A549 (cell line): ENCODE results near the gene ZC3H4. TPM values are rescaled to one million over a fixed set of nuclear protein-coding genes. Genes with fewer than 3 reads are reported as not detected.

ENCODE experiments used
- ATAC-seq, 2 experiments: fragments of 200-7000 bp in 1 of 2; fragments of >200 bp in 1 of 2; cut with Nextera tagmentation in 1 of 2; cut with Tn5 transposase in 1 of 2; 3 replicates each; pipeline versions ENCODE4 v1.8.0 to v1.9.1; 2018 to 2020; ENCODE audit warnings: mild to moderate bottlenecking in 1 of 2, moderate library complexity in 1 of 2
- CTCF ChIA-PET: fragments of 300-600 bp; sonication (Branson Sonifier 250); formaldehyde crosslinking; extraction: SDS; loops from one replicate; lab custom pipeline; 2021; ENCODE audit warnings: antibody characterized with exemption, inconsistent platforms; lab: Yijun Ruan, JAX
- POLR2A ChIA-PET: fragments of 350-600 bp; formaldehyde crosslinking; extraction: SDS; loops from one replicate; lab custom pipeline; 2021; ENCODE audit warnings: antibody characterized with exemption, inconsistent platforms; lab: Yijun Ruan, JAX
- DNase-seq, 2 experiments: peaks; one replicate each; pipeline versions ENCODE4 v3.0.0 to v3.0.0-alpha.2; 2011 to 2016; ENCODE audit warnings: low read depth in 1 of 2, low spot score in 1 of 2
- FAIRE-seq: peaks from 2 replicates; lab custom pipeline; 2011; peaks lifted over from hg19 to GRCh38; lab: Jason Lieb, UNC
- H3K27ac ChIP-seq, 2 experiments: fragments of >200 bp; sonication (Bioruptor Twin); formaldehyde crosslinking; 3 replicates each; pipeline ENCODE4 v1.5.1; 2016 to 2017
- H3K4me1 ChIP-seq: fragments of >200 bp; sonication (Bioruptor Twin); formaldehyde crosslinking; 3 replicates; pipeline ENCODE4 v1.6.1; 2016
- H3K4me2 ChIP-seq: fragments of >200 bp; sonication (Bioruptor Twin); formaldehyde crosslinking; 3 replicates; pipeline ENCODE4 v1.6.1; 2016
- H3K4me3 ChIP-seq: fragments of >200 bp; sonication (Bioruptor Twin); formaldehyde crosslinking; 3 replicates; pipeline ENCODE4 v1.5.1; 2016
- H3K9me3 ChIP-seq: fragments of >200 bp; sonication (Bioruptor Twin); formaldehyde crosslinking; 3 replicates; pipeline ENCODE4 v1.6.1; 2016
- CBX8 ChIP-seq: fragments of 200-600 bp; sonication (generic); IDR thresholded peaks from 2 replicates; pipeline ENCODE4 v1.6.1; 2016
- EHF ChIP-seq: fragments of 250-450 bp; sonication (Bioruptor Pico); IDR thresholded peaks from 2 replicates; pipeline ENCODE4 v1.5.0; 2020; ENCODE audit warnings: mild to moderate bottlenecking
- ESRRA ChIP-seq: fragments of 150-350 bp; IDR thresholded peaks from 2 replicates; pipeline ENCODE4 v1.6.1; 2014; ENCODE audit warnings: mild to moderate bottlenecking, low read length, borderline replicate concordance
- FOSB ChIP-seq: fragments of 250-450 bp; sonication (Bioruptor Pico); IDR thresholded peaks from 2 replicates; pipeline ENCODE4 v1.5.0; 2020; ENCODE audit warnings: mild to moderate bottlenecking, moderate library complexity
- FOSL2 ChIP-seq, 2 experiments: fragments of 450-650 bp in 1 of 2; fragments of >200 bp in 1 of 2; sonication (Bioruptor Twin) in 1 of 2; formaldehyde crosslinking; IDR thresholded peaks; 2 replicates each; pipeline versions ENCODE4 v1.5.0 to v1.6.1; 2016 to 2020; ENCODE audit warnings: mild to moderate bottlenecking in 1 of 2, moderate library complexity in 1 of 2
- FOXS1 ChIP-seq: fragments of 250-450 bp; sonication (Bioruptor Pico); IDR thresholded peaks from 2 replicates; pipeline ENCODE4 v1.5.0; 2020; ENCODE audit warnings: mild to moderate bottlenecking, moderate library complexity
- HDAC2 ChIP-seq: fragments of 200-600 bp; sonication (generic); IDR thresholded peaks from 2 replicates; pipeline ENCODE4 v1.6.1; 2016
- HOXB5 ChIP-seq: fragments of 250-450 bp; sonication (Bioruptor Pico); IDR thresholded peaks from 2 replicates; pipeline ENCODE4 v1.5.0; 2020; ENCODE audit warnings: mild to moderate bottlenecking, moderate library complexity
- JUN ChIP-seq, 2 experiments: fragments of >200 bp; sonication (Bioruptor Twin); formaldehyde crosslinking; IDR thresholded peaks; 2 replicates in 1 of 2; 3 replicates in 1 of 2; pipeline ENCODE4 v1.6.1; 2016 to 2017
- KDM5A ChIP-seq: fragments of 200-600 bp; sonication (generic); IDR thresholded peaks from 2 replicates; pipeline ENCODE4 v1.6.1; 2016; ENCODE audit warnings: antibody characterized with exemption, mild to moderate bottlenecking
- MYC ChIP-seq: IDR thresholded peaks from 2 replicates; pipeline ENCODE4 v1.6.1; 2012; ENCODE audit warnings: mild to moderate bottlenecking, inconsistent platforms, low read length, improper control_type of control experiment, borderline replicate concordance
- NFE2L2 ChIP-seq: fragments of 150-350 bp; conservative IDR thresholded peaks from 2 replicates; pipeline ENCODE4 v1.6.1; 2014; ENCODE audit warnings: low read length
- NR3C1 ChIP-seq: fragments of >200 bp; sonication (Bioruptor Twin); formaldehyde crosslinking; IDR thresholded peaks from 3 replicates; pipeline ENCODE4 v1.6.1; 2017
- PHF8 ChIP-seq: fragments of 200-600 bp; sonication (generic); IDR thresholded peaks from 2 replicates; pipeline ENCODE4 v1.6.1; 2016; ENCODE audit warnings: low read depth, mild to moderate bottlenecking, antibody characterized with exemption, moderate library complexity, borderline replicate concordance
- POLR2A ChIP-seq: IDR thresholded peaks from 2 replicates; pipeline ENCODE4 v1.6.1; 2012; ENCODE audit warnings: mild to moderate bottlenecking, low read length
- POLR2AphosphoS2 ChIP-seq: conservative IDR thresholded peaks from 2 replicates; pipeline ENCODE4 v1.6.1; 2012; ENCODE audit warnings: low read length, improper control_type of control experiment, inconsistent platforms
- RNF2 ChIP-seq: fragments of 200-600 bp; sonication (generic); IDR thresholded peaks from 2 replicates; pipeline ENCODE4 v1.6.1; 2016; ENCODE audit warnings: low read depth, mild to moderate bottlenecking, antibody characterized with exemption, moderate library complexity, borderline replicate concordance
- SMC3 ChIP-seq: fragments of >200 bp; sonication (Bioruptor Twin); formaldehyde crosslinking; IDR thresholded peaks from 3 replicates; pipeline ENCODE4 v1.6.1; 2018; ENCODE audit warnings: inconsistent platforms
- SREBF2 ChIP-seq: fragments of 450-650 bp; IDR thresholded peaks from 2 replicates; pipeline ENCODE4 v1.6.1; 2014; ENCODE audit warnings: mild to moderate bottlenecking, moderate library complexity
- TFCP2L1 ChIP-seq: fragments of 250-450 bp; sonication (Bioruptor Pico); IDR thresholded peaks from 2 replicates; pipeline ENCODE4 v1.5.0; 2021; ENCODE audit warnings: mild to moderate bottlenecking
- TP53 ChIP-seq: fragments of 250-450 bp; sonication (Bioruptor Pico); IDR thresholded peaks from 2 replicates; pipeline ENCODE4 v1.5.0; 2021; ENCODE audit warnings: mild to moderate bottlenecking, moderate library complexity
- ZC3H11A ChIP-seq: fragments of 450-650 bp; IDR thresholded peaks from 2 replicates; pipeline ENCODE4 v1.6.1; 2014; ENCODE audit warnings: antibody characterized with exemption, mild to moderate bottlenecking
- WGBS: methylation state at CpG from one replicate; pipeline ENCODE4 v1.1.6; 2017; ENCODE audit errors: missing lambda C conversion rate; 5-methylcytosine and 5-hydroxymethylcytosine counted together
- polyA plus RNA-seq, 4 experiments: library from polyadenylated mRNA; depleted of rRNA in 3 of 4; stranded (reverse); fragments of >200 nt; fragmentation: RNase III in 1 of 4; extraction: RNeasy Plus Mini Kit Qiagen cat#74134 plus additional on column Dnase treatment in 1 of 4; gene quantifications; 2 replicates in 3 of 4; 3 replicates in 1 of 4; pipeline ENCODE4 v1.2.3, GENCODE V29; 2011 to 2017
- TF ChIP-seq, protein P1 (sequence below): fragments of >200 bp; sonication (Bioruptor Twin); formaldehyde crosslinking; IDR thresholded peaks from 2 replicates; pipeline ENCODE4 v1.6.1; 2016
- TF ChIP-seq, protein P2 (sequence below): fragments of >200 bp; sonication (Bioruptor Twin); formaldehyde crosslinking; IDR thresholded peaks from 3 replicates; pipeline ENCODE4 v1.5.1; 2016
- TF ChIP-seq, protein P3 (sequence below): fragments of 250-450 bp; sonication (Bioruptor Pico); IDR thresholded peaks from 2 replicates; pipeline ENCODE4 v1.5.0; 2021; ENCODE audit warnings: mild to moderate bottlenecking, moderate library complexity, borderline replicate concordance
- TF ChIP-seq, protein P4 (sequence below): IDR thresholded peaks from 2 replicates; pipeline ENCODE4 v1.6.1; 2012; ENCODE audit warnings: low read depth, borderline replicate concordance

The ZC3H4 gene
- polyA plus RNA-seq, 2 of the 4 experiments (the other 2 are of a cell fraction): 7.7 to 33.4 TPM

DNA sequence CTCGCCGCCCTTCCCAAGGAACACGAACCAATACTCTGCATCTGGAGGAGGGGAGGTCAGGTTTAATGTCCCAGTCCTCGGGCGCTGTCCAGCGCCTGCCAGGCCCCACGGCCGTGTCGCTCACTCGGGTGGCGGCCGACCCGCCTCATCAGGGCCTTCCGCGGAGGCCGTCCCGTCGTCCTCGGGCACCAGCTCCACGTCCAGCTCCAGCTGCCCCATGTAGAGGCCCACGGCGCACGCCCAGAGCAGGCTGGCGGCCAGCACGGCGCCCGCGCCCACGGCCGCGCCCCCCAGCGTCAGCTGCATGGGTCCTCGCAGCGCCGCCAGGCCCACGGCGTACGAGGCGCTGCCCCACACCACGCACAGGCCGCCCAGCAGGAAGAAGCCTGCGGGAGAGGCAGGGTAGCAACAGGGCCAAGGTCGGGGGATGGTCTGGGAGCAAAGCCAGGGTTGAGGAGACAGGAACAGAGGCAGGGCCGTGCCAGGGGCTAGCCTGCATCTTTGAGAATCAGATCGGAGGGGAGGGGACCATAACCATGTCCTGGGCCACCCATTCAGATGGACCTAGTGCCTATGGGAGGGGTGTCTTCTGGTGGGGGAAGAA is 67.6 kb downstream of the ZC3H4 start:
- POLR2A ChIA-PET: no interaction called here
- Histone ChIP-seq H3K4me3 (no peak overlapping the region), H3K4me2 (no peak overlapping the region), H3K9me3 (no peaks in the 10 kb centered on the region), H3K27ac (no peak overlapping the region), H3K4me1 (0 out of 3 replicates have a peak, but pooled peaks cover 4% of the 10 kb centered on the region)
- FAIRE-seq (no peak), DNase-seq (no peak), ATAC-seq (no peak)
- CTCF ChIA-PET: interaction anchor here (0.6 to 2.3 kb wide), 5 partner anchors 9 to 133 kb away, joined by 3 to 13 read pairs (median 3); no protein-coding TSS in a partner anchor
- 93% methylated on average over 38 of the region's 45 CpGs for WGBS
- TF ChIP-seq NR3C1: no peak

DNA sequence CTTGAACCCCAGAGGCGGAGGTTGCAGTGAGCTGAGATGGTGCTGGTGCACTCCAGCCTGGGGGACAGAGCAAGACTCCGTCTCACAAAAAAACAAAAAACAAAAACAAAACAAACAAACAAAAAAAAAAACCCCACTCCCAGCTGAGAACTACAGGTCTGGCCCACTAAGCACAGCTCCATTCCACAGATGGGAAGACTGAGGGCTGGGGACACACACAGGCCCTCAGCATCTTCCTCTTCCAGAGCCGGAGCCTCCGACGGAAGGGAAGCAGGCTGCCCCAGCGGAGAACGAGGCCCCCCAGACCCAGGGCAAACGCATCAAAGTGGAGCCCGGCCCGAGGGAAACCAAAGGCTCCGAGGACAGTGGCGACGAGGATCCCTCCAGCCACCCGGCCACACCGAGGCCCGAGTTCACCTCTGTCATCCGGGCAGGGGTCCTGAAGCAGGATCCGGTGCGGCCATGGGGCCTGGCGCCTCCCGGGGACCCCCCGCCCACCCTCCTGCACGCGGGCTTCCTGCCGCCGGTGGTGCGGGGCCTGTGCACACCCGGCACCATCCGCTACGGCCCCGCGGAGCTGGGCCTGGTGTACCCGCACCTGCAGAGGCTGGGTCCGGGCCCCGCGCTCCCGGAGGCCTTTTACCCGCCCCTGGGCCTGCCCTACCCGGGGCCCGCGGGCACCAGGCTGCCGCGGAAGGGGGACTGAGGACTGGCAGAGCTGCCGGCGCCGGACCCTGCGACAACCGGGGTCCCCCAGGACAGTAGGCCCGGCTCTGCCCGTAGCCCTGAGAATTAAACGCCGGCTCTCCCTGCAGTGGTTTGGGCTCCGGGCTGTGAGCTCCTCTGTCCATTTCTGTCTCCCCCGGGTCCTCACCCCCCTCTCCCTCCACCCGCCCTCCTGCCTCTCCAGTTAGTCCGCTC is 68.4 kb downstream of the ZC3H4 start:
- DNase-seq (no peak), ATAC-seq (no peak), FAIRE-seq (no peak)
- 94% methylated on average over 33 of the region's 56 CpGs for WGBS
- H3K4me1 ChIP-seq: 0 out of 3 replicates have a peak, but pooled peaks cover 4% of the 10 kb centered on the region
- H3K9me3 ChIP-seq: no peaks in the 10 kb centered on the region
- no peak overlapping the region for H3K27ac ChIP-seq
- H3K4me3 ChIP-seq: no peak overlapping the region
- no peak overlapping the region for H3K4me2 ChIP-seq
- ChIA-PET CTCF (interaction anchor here (0.8 to 3.1 kb wide), 12 partner anchors 9 to 189 kb away, joined by 3 to 15 read pairs (median 4); no protein-coding TSS in a partner anchor), POLR2A (interaction anchor here (2.7 kb wide), 1 partner anchor 68 kb away, joined by 9 read pairs; the partner anchor contains the start of gene ZC3H4)
- TF ChIP-seq, protein P1, sequence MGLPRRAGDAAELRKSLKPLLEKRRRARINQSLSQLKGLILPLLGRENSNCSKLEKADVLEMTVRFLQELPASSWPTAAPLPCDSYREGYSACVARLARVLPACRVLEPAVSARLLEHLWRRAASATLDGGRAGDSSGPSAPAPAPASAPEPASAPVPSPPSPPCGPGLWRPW: no peak
- TF ChIP-seq POLR2AphosphoS2 (no peak), KDM5A (no peak), TFCP2L1 (no peak), PHF8 (no peak), NFE2L2 (no peak), TP53 (no peak), HOXB5 (no peak), FOXS1 (CRISPR knock-in tag) (no peak), SMC3 (no peak), JUN (IDR thresholded peaks at IDR 0.05) (no peak), MYC (no peak), FOSL2 (IDR thresholded peaks at IDR 0.05) (no peak), FOSL2 (CRISPR knock-in tag; IDR thresholded peaks at IDR 0.05) (no peak)
- TF ChIP-seq, protein P2, sequence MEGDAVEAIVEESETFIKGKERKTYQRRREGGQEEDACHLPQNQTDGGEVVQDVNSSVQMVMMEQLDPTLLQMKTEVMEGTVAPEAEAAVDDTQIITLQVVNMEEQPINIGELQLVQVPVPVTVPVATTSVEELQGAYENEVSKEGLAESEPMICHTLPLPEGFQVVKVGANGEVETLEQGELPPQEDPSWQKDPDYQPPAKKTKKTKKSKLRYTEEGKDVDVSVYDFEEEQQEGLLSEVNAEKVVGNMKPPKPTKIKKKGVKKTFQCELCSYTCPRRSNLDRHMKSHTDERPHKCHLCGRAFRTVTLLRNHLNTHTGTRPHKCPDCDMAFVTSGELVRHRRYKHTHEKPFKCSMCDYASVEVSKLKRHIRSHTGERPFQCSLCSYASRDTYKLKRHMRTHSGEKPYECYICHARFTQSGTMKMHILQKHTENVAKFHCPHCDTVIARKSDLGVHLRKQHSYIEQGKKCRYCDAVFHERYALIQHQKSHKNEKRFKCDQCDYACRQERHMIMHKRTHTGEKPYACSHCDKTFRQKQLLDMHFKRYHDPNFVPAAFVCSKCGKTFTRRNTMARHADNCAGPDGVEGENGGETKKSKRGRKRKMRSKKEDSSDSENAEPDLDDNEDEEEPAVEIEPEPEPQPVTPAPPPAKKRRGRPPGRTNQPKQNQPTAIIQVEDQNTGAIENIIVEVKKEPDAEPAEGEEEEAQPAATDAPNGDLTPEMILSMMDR: no peak

DNA sequence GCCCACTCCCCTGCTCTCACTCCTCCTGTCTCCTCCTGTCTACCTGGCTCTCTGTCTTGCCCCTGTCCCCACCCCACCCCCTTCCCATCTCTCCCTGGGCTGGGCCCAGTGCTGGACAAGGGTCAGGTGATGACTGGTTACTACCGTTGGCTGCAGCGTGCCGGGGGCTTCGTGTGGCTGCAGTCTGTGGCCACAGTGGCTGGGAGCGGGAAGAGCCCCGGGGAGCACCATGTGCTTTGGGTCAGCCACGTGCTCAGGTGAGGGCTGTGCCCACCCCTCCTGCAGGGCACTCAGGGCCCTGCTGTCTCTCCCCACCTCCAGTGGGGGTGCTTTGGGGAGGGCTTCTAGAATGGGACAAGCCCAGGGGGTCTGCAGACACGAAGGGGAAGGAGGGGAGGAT is 72.7 kb downstream of the ZC3H4 start:
- no peak overlapping the region for H3K27ac ChIP-seq
- ChIA-PET CTCF (no interaction called here), POLR2A (no interaction called here)
- ATAC-seq: no peak
- no peaks in the 10 kb centered on the region for H3K9me3 ChIP-seq
- H3K4me3 ChIP-seq: no peak overlapping the region
- no peak overlapping the region for H3K4me2 ChIP-seq
- no peak for FAIRE-seq
- TF ChIP-seq JUN (IDR thresholded peaks at IDR 0.05) (no peak), HDAC2 (no peak), TP53 (no peak), MYC (no peak), EHF (CRISPR knock-in tag) (no peak), FOSB (CRISPR knock-in tag) (no peak), SREBF2 (no peak), ZC3H11A (no peak), FOSL2 (IDR thresholded peaks at IDR 0.05) (no peak), FOSL2 (CRISPR knock-in tag; IDR thresholded peaks at IDR 0.05) (no peak), POLR2A (no peak), RNF2 (no peak), CBX8 (no peak), FOXS1 (CRISPR knock-in tag) (no peak), ESRRA (no peak)
- TF ChIP-seq, protein P3, sequence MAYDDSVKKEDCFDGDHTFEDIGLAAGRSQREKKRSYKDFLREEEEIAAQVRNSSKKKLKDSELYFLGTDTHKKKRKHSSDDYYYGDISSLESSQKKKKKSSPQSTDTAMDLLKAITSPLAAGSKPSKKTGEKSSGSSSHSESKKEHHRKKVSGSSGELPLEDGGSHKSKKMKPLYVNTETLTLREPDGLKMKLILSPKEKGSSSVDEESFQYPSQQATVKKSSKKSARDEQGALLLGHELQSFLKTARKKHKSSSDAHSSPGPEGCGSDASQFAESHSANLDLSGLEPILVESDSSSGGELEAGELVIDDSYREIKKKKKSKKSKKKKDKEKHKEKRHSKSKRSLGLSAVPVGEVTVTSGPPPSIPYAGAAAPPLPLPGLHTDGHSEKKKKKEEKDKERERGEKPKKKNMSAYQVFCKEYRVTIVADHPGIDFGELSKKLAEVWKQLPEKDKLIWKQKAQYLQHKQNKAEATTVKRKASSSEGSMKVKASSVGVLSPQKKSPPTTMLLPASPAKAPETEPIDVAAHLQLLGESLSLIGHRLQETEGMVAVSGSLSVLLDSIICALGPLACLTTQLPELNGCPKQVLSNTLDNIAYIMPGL (CRISPR knock-in tag): no peak
- TF ChIP-seq, protein P4, sequence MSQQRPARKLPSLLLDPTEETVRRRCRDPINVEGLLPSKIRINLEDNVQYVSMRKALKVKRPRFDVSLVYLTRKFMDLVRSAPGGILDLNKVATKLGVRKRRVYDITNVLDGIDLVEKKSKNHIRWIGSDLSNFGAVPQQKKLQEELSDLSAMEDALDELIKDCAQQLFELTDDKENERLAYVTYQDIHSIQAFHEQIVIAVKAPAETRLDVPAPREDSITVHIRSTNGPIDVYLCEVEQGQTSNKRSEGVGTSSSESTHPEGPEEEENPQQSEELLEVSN: no peak
- TF ChIP-seq, all 56 proteins: peak for 0
- WGBS: 89% methylated on average over 7 of the region's 8 CpGs
- H3K4me1 ChIP-seq: peaks cover 10% of the 10 kb centered on the region; the same call in 2 of the 3 replicates
- DNase-seq: no peak
